Measurements from ENCODE around the gene TENM3.

Gene TENM3

DNA sequence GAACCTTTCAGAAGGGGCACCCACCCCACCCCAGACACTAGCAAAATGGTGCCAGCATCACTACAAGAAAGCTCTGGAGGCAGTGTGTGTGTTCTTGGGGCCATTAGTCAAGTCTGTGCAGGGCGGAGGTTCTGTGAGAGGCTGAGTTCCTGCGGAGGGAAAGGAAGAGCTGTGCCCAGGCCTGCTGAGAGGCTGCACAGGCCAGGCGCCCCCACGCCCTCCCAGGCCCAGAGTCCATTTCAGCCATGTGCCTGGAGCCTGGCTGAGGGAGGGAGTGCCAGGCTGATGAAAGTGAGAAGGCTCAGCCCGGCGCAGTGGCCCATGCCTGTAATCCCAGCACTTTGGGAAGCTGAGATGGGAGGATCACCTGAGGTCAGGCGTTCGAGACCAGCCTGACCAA lies 584.0 kb downstream of the TENM3 start:
- H3K18ac ChIP-seq (ENCODE audit: low read length), result peak overlapping the region; percentile 44
- H3K23ac ChIP-seq (ENCODE audit: low read depth, low read length, poor library complexity), result no peak overlapping the region
- H3K79me1 ChIP-seq (ENCODE audit: low read depth, low read length), result no peaks in the 10 kb centered on the region
- no CpG with 5 or more reads among the region's 8 CpGs for WGBS, 2 donors (ENCODE audit: extremely low coverage in 2 of 2, insufficient read length in 2 of 2, insufficient replicate concordance in 1 of 2)
- peak overlapping the region; percentile 46 for H2BK12ac ChIP-seq (ENCODE audit: low read length)
- H3K9ac ChIP-seq (ENCODE audit: low read depth, low read length, poor library complexity), result no peak overlapping the region
- H3K14ac ChIP-seq (ENCODE audit: low read length), result no peak overlapping the region
- no peak overlapping the region for H4K8ac ChIP-seq (ENCODE audit: low read depth, low read length)
- peak overlapping the region; percentile 77 for H4K91ac ChIP-seq (ENCODE audit: low read depth, low read length, poor library complexity)
- no peak for DNase-seq (ENCODE audit: low spot score)
- H2BK5ac ChIP-seq (ENCODE audit: low read length), result no peak overlapping the region
- peak overlapping the region; percentile 17 for H2BK120ac ChIP-seq (ENCODE audit: low read depth, low read length)
- no peak overlapping the region for H3K4me2 ChIP-seq (ENCODE audit: insufficient read depth, low read length, poor library complexity, severe bottlenecking)
- no peak overlapping the region for H2AFZ ChIP-seq (ENCODE audit: low read length)
- peak overlapping the region; percentile 70 for H2AK5ac ChIP-seq (ENCODE audit: low read depth, low read length)
- H3K27me3 ChIP-seq (ENCODE audit: control insufficient read depth in 3 of 3, insufficient read depth in 3 of 3, low read depth in 1 of 3, low read length in 3 of 3), result no peaks in the 10 kb centered on the region
- no peaks in the 10 kb centered on the region for H3K9me3 ChIP-seq (replicated peaks in 1 of 2; ENCODE audit: control insufficient read depth in 2 of 2, insufficient read depth in 1 of 2, low read depth in 1 of 2, low read length in 2 of 2)
- no peak overlapping the region for H3K4me3 ChIP-seq (ENCODE audit: low read length in 2 of 2)
- H3K36me3 ChIP-seq (replicated peaks in 1 of 2; ENCODE audit: control insufficient read depth in 2 of 2, insufficient read depth in 2 of 2, low read length in 2 of 2), result no peaks in the 10 kb centered on the region
- no peak overlapping the region for H3K27ac ChIP-seq (replicated peaks; ENCODE audit: low read length)
- peak overlapping the region; percentile 10 for H3K4ac ChIP-seq (ENCODE audit: low read length)
- H2BK15ac ChIP-seq (ENCODE audit: low read length), result peak overlapping the region; percentile 90
- H3K4me1 ChIP-seq (ENCODE audit: control insufficient read depth in 2 of 2, insufficient read depth in 1 of 2, low read depth in 1 of 2, low read length in 2 of 2), result peaks cover 15 to 19% of the 10 kb centered on the region in 2 donors

DNA sequence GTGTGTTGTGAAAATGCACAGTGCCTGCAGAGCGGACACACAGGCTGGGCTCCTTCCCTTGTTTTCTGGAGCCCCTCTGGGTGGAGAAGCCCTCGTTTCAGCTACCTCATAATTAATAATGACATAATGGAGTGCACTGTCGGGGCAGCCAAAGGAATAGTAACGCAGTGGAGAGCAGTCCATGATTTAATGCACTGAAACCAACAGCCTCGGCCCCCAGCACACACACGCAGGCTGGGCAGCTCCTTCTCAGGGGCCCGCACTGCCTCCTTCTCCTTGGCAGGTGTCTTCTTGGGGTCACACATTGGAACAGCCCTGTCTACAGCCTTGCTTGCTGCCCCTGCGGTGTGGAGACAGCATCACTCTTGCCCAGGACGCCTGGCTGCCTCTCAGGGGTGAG lies 584.8 kb downstream of the TENM3 start:
- peak overlapping the region; percentile 32 for H3K4ac ChIP-seq (ENCODE audit: low read length)
- no CpG with 5 or more reads among the region's 9 CpGs for WGBS, 2 donors (ENCODE audit: extremely low coverage in 2 of 2, insufficient read length in 2 of 2, insufficient replicate concordance in 1 of 2)
- H3K79me1 ChIP-seq (ENCODE audit: low read depth, low read length), result no peaks in the 10 kb centered on the region
- H2BK12ac ChIP-seq (ENCODE audit: low read length), result peak overlapping the region; percentile 85
- H3K9ac ChIP-seq (ENCODE audit: low read depth, low read length, poor library complexity), result peak overlapping the region; percentile 74
- no peak for DNase-seq (ENCODE audit: low spot score)
- no peak overlapping the region for H3K4me2 ChIP-seq (ENCODE audit: insufficient read depth, low read length, poor library complexity, severe bottlenecking)
- no peaks in the 10 kb centered on the region for H3K36me3 ChIP-seq (replicated peaks in 1 of 2; ENCODE audit: control insufficient read depth in 2 of 2, insufficient read depth in 2 of 2, low read length in 2 of 2)
- no peak overlapping the region for H4K8ac ChIP-seq (ENCODE audit: low read depth, low read length)
- H2BK5ac ChIP-seq (ENCODE audit: low read length), result no peak overlapping the region
- no peak overlapping the region for H4K91ac ChIP-seq (ENCODE audit: low read depth, low read length, poor library complexity)
- H2AK5ac ChIP-seq (ENCODE audit: low read depth, low read length), result peak overlapping the region; percentile 78
- peak overlapping the region; percentile 84 for H2AFZ ChIP-seq (ENCODE audit: low read length)
- peaks cover 0 to 3% of the 10 kb centered on the region in 2 donors for H3K9me3 ChIP-seq (replicated peaks in 1 of 2; ENCODE audit: control insufficient read depth in 2 of 2, insufficient read depth in 1 of 2, low read depth in 1 of 2, low read length in 2 of 2)
- peak overlapping the region in 1 of 2 donors; percentile 7 for H3K4me3 ChIP-seq (ENCODE audit: low read length in 2 of 2)
- H2BK15ac ChIP-seq (ENCODE audit: low read length), result peak overlapping the region; percentile 69
- peak overlapping the region; percentile 82 for H3K18ac ChIP-seq (ENCODE audit: low read length)
- H3K14ac ChIP-seq (ENCODE audit: low read length), result no peak overlapping the region
- no peak overlapping the region for H2BK120ac ChIP-seq (ENCODE audit: low read depth, low read length)
- no peaks in the 10 kb centered on the region for H3K27me3 ChIP-seq (ENCODE audit: control insufficient read depth in 3 of 3, insufficient read depth in 3 of 3, low read depth in 1 of 3, low read length in 3 of 3)
- H3K27ac ChIP-seq (replicated peaks; ENCODE audit: low read length), result no peak overlapping the region
- H3K23ac ChIP-seq (ENCODE audit: low read depth, low read length, poor library complexity), result no peak overlapping the region
- peaks cover 15 to 19% of the 10 kb centered on the region in 2 donors for H3K4me1 ChIP-seq (ENCODE audit: control insufficient read depth in 2 of 2, insufficient read depth in 1 of 2, low read depth in 1 of 2, low read length in 2 of 2)

DNA sequence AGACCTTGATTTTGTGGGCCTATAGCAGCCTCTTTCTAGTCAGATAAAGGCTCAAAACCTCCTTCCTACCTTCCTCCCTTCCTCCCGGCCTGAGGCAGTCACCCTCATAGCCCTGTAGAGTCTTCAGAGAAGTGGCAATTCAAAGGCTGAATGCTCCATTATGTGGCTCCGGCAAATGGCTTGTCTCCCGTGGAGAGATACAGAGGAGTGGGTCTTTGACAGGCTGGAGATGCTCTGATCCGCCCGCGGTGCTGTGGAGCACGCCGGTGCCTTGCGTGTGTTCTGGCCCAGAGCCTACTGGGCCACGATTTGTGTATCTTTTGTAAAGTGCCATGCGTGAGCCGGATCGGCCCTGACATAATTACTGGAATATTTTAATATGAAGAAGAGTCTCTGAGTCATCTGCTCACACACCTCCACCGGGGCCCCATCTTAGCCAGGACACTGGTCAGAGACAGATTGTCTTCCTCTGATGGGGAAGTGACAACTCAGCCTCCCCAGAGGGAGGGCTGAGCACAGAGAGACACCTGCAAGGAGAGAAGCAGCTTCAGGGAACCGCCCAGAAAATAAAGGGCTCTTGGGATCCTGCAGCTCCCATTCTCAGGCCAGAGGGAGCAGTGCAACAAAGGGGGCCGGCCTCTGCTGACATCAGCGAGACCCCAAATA lies 585.3 kb downstream of the TENM3 start:
- H4K91ac ChIP-seq (ENCODE audit: low read depth, low read length, poor library complexity), result no peak overlapping the region
- no peak overlapping the region for H3K4me2 ChIP-seq (ENCODE audit: insufficient read depth, low read length, poor library complexity, severe bottlenecking)
- no peak overlapping the region for H3K14ac ChIP-seq (ENCODE audit: low read length)

DNA sequence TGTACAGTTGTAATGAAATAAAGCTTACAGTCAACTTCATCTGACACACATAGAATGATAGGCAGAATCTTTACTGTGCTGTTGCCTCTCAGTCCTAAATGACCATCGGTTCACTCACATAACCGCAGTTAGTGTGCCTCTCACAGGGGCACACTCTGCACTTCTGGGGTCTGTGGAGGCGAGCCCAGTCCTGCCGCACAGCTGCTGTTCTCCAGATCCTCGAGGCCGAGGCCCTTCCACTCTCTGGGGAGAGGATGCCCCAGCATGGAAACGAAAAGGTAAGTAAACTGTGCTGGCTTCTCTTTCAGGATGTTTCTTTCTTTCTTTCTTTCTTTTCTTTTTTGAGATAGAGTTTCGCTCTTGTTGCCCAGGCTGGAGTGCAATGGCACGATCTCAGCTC lies 586.0 kb downstream of the TENM3 start:
- no peak overlapping the region for H2BK120ac ChIP-seq (ENCODE audit: low read depth, low read length)
- H4K91ac ChIP-seq (ENCODE audit: low read depth, low read length, poor library complexity), result no peak overlapping the region
- H2BK12ac ChIP-seq (ENCODE audit: low read length), result no peak overlapping the region
- no peak overlapping the region for H2BK15ac ChIP-seq (ENCODE audit: low read length)
- WGBS, 2 donors (ENCODE audit: extremely low coverage in 2 of 2, insufficient read length in 2 of 2, insufficient replicate concordance in 1 of 2), result no CpG with 5 or more reads among the region's 9 CpGs
- no peak overlapping the region for H2BK5ac ChIP-seq (ENCODE audit: low read length)
- no peak overlapping the region for H3K14ac ChIP-seq (ENCODE audit: low read length)
- H3K36me3 ChIP-seq (replicated peaks in 1 of 2; ENCODE audit: control insufficient read depth in 2 of 2, insufficient read depth in 2 of 2, low read length in 2 of 2), result no peaks in the 10 kb centered on the region
- H2AK5ac ChIP-seq (ENCODE audit: low read depth, low read length), result no peak overlapping the region
- H2AFZ ChIP-seq (ENCODE audit: low read length), result peak overlapping the region; percentile 84
- H3K4me2 ChIP-seq (ENCODE audit: insufficient read depth, low read length, poor library complexity, severe bottlenecking), result no peak overlapping the region
- no peak overlapping the region for H4K8ac ChIP-seq (ENCODE audit: low read depth, low read length)
- H3K9ac ChIP-seq (ENCODE audit: low read depth, low read length, poor library complexity), result no peak overlapping the region
- H3K18ac ChIP-seq (ENCODE audit: low read length), result peak overlapping the region; percentile 4
- no peak for DNase-seq (ENCODE audit: low spot score)
- peaks cover 15 to 19% of the 10 kb centered on the region in 2 donors for H3K4me1 ChIP-seq (ENCODE audit: control insufficient read depth in 2 of 2, insufficient read depth in 1 of 2, low read depth in 1 of 2, low read length in 2 of 2)
- peaks cover 0 to 3% of the 10 kb centered on the region in 2 donors for H3K9me3 ChIP-seq (replicated peaks in 1 of 2; ENCODE audit: control insufficient read depth in 2 of 2, insufficient read depth in 1 of 2, low read depth in 1 of 2, low read length in 2 of 2)
- no peak overlapping the region for H3K4ac ChIP-seq (ENCODE audit: low read length)
- no peak overlapping the region for H3K23ac ChIP-seq (ENCODE audit: low read depth, low read length, poor library complexity)
- no peak overlapping the region for H3K27ac ChIP-seq (replicated peaks; ENCODE audit: low read length)
- no peaks in the 10 kb centered on the region for H3K79me1 ChIP-seq (ENCODE audit: low read depth, low read length)
- H3K4me3 ChIP-seq (ENCODE audit: low read length in 2 of 2), result no peak overlapping the region
- no peaks in the 10 kb centered on the region for H3K27me3 ChIP-seq (ENCODE audit: control insufficient read depth in 3 of 3, insufficient read depth in 3 of 3, low read depth in 1 of 3, low read length in 3 of 3)

More for the DNA sequence above, 585.3 kb downstream of the TENM3 start:
- DNase-seq (ENCODE audit: low spot score), result no peak
- Histone ChIP-seq H2BK5ac (ENCODE audit: low read length) (no peak overlapping the region), H3K9ac (ENCODE audit: low read depth, low read length, poor library complexity) (peak overlapping the region; percentile 74), H2BK15ac (ENCODE audit: low read length) (no peak overlapping the region), H3K4me3 (ENCODE audit: low read length in 2 of 2) (peak overlapping the region in 1 of 2 donors; percentile 7), H2BK12ac (ENCODE audit: low read length) (no peak overlapping the region), H3K4ac (ENCODE audit: low read length) (no peak overlapping the region), H3K18ac (ENCODE audit: low read length) (no peak overlapping the region), H3K23ac (ENCODE audit: low read depth, low read length, poor library complexity) (no peak overlapping the region), H3K79me1 (ENCODE audit: low read depth, low read length) (no peaks in the 10 kb centered on the region), H2BK120ac (ENCODE audit: low read depth, low read length) (no peak overlapping the region), H2AK5ac (ENCODE audit: low read depth, low read length) (no peak overlapping the region), H3K27me3 (ENCODE audit: control insufficient read depth in 3 of 3, insufficient read depth in 3 of 3, low read depth in 1 of 3, low read length in 3 of 3) (no peaks in the 10 kb centered on the region), H2AFZ (ENCODE audit: low read length) (peak overlapping the region; percentile 84), H4K8ac (ENCODE audit: low read depth, low read length) (no peak overlapping the region), H3K27ac (replicated peaks; ENCODE audit: low read length) (no peak overlapping the region), H3K36me3 (replicated peaks in 1 of 2; ENCODE audit: control insufficient read depth in 2 of 2, insufficient read depth in 2 of 2, low read length in 2 of 2) (no peaks in the 10 kb centered on the region), H3K9me3 (replicated peaks in 1 of 2; ENCODE audit: control insufficient read depth in 2 of 2, insufficient read depth in 1 of 2, low read depth in 1 of 2, low read length in 2 of 2) (peaks cover 0 to 3% of the 10 kb centered on the region in 2 donors), H3K4me1 (ENCODE audit: control insufficient read depth in 2 of 2, insufficient read depth in 1 of 2, low read depth in 1 of 2, low read length in 2 of 2) (peaks cover 15 to 19% of the 10 kb centered on the region in 2 donors)
- WGBS, 2 donors (ENCODE audit: extremely low coverage in 2 of 2, insufficient read length in 2 of 2, insufficient replicate concordance in 1 of 2), result no CpG with 5 or more reads among the region's 17 CpGs

All from neuronal stem cell (in vitro differentiated cells).